ENCODE data around the gene PGLYRP2.

The PGLYRP2 gene

GRCh38 chr19:15456871-15457700 lies 22.2 kb downstream of the PGLYRP2 start:
- DNase-seq (ENCODE audit: low read depth in 2 of 3, low spot score in 1 of 3): no peak

- no peak for DNase-seq (ENCODE audit: low read depth in 2 of 3, low spot score in 1 of 3)
Measured at GRCh38 chr19:15456441-15456840, 22.9 kb downstream of the PGLYRP2 start.

GRCh38 chr19:15455996-15456395 lies 23.3 kb downstream of the PGLYRP2 start:
- DNase-seq (ENCODE audit: low read depth in 2 of 3, low spot score in 1 of 3): no peak

- no peak for DNase-seq (ENCODE audit: low read depth in 2 of 3, low spot score in 1 of 3)
Measured at GRCh38 chr19:15453906-15454860, 25.1 kb downstream of the PGLYRP2 start.

- no peak for DNase-seq (ENCODE audit: low read depth in 2 of 3, low spot score in 1 of 3)
Measured at GRCh38 chr19:15453091-15453578, 26.2 kb downstream of the PGLYRP2 start.

GRCh38 chr19:15452111-15453047 lies 26.9 kb downstream of the PGLYRP2 start:
- DNase-seq (ENCODE audit: low read depth in 2 of 3, low spot score in 1 of 3): no peak

GRCh38 chr19:15450528-15450890 lies 28.8 kb downstream of the PGLYRP2 start:
- DNase-seq (ENCODE audit: low read depth in 2 of 3, low spot score in 1 of 3): no peak

GRCh38 chr19:15449620-15450527 lies 29.4 kb downstream of the PGLYRP2 start, which contains the start of gene WIZ:
Gene WIZ (minus strand): TSS chr19:15449956. CDS start chr19:15448307, 1,649 bp downstream.
- DNase-seq (ENCODE audit: low read depth in 2 of 3, low spot score in 1 of 3): peak; percentile 68 to 78 (median 72)

- DNase-seq (ENCODE audit: low read depth in 2 of 3, low spot score in 1 of 3): no peak
Measured at GRCh38 chr19:15448778-15449619, 30.3 kb downstream of the PGLYRP2 start.

GRCh38 chr19:15448044-15448777 lies 31.1 kb downstream of the PGLYRP2 start:
- DNase-seq (ENCODE audit: low read depth in 2 of 3, low spot score in 1 of 3): no peak

- no peak for DNase-seq (ENCODE audit: low read depth in 2 of 3, low spot score in 1 of 3)
Measured at GRCh38 chr19:15447057-15447456, 32.2 kb downstream of the PGLYRP2 start.

GRCh38 chr19:15445807-15446376 lies 33.4 kb downstream of the PGLYRP2 start:
- no peak for DNase-seq (ENCODE audit: low read depth in 2 of 3, low spot score in 1 of 3)

GRCh38 chr19:15445227-15445605 lies 34.1 kb downstream of the PGLYRP2 start:
- DNase-seq (ENCODE audit: low read depth in 2 of 3, low spot score in 1 of 3): no peak

- no peak for DNase-seq (ENCODE audit: low read depth in 2 of 3, low spot score in 1 of 3)
Measured at GRCh38 chr19:15444505-15445226, 34.6 kb downstream of the PGLYRP2 start.

GRCh38 chr19:15443838-15444237 lies 35.5 kb downstream of the PGLYRP2 start:
- no peak for DNase-seq (ENCODE audit: low read depth in 2 of 3, low spot score in 1 of 3)

- no peak for DNase-seq (ENCODE audit: low read depth in 2 of 3, low spot score in 1 of 3)
Measured at GRCh38 chr19:15443325-15443724, 36.0 kb downstream of the PGLYRP2 start.
